Muscle of back (tissue), 11 donors: ENCODE data around the gene TRPC4AP. TPM values are rescaled to one million over a fixed set of nuclear protein-coding genes. Genes with fewer than 3 reads are reported as not detected.

Source experiments
- DNase-seq, 3 donors: peaks; one replicate each; pipeline versions ENCODE4 v3.0.0 to v3.0.0-alpha.2; 2013
- polyA plus RNA-seq, 10 donors: library from polyadenylated mRNA; unstranded; fragments of 120-200 nt; gene quantifications; one replicate each; pipeline ENCODE4 v1.2.1, GENCODE V29; 2013; ENCODE audit not compliant: insufficient read length in 10 of 10

Gene TRPC4AP
- polyA plus RNA-seq, 10 donors: 49.4 to 63.2 (median 54.0) TPM

DNA sequence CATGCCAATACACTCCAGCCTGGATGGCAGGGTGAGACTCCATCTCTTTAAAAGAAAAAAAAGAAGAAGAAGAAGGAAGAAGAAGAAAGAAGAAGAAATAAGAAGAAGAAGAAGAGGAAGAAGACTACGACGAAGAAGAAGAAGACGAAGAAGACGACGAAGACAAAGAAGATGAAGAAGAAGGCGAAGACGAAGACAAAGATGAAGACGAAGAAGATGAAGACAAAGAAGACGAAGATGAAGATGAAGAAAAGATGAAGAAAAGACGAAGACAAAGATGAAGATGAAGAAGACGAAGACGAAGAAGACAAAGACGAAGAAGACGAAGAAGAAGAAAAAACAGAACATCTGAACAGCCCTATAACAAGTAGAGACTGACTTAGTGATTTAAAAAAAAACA is 33.0 kb downstream of the TRPC4AP start:
- DNase-seq: no peak

DNA sequence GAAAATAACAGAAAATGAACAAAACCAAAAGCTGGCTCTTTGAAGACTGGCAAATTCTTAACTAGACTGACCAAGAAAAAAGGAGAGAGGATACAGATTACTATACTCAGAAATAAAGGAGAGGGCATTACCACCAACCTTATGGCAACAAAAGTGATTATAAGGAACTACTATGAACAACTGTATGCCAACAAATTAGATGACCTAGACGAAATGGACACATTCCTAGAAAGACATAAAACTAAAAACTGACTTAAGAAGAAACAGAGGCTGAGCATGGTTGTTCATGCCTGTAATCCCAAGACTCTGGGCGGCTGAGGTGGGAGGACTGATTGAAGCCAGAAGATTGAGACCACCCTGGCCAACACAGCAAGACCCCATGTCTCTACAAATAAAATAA is 33.5 kb downstream of the TRPC4AP start:
- DNase-seq: no peak

DNA sequence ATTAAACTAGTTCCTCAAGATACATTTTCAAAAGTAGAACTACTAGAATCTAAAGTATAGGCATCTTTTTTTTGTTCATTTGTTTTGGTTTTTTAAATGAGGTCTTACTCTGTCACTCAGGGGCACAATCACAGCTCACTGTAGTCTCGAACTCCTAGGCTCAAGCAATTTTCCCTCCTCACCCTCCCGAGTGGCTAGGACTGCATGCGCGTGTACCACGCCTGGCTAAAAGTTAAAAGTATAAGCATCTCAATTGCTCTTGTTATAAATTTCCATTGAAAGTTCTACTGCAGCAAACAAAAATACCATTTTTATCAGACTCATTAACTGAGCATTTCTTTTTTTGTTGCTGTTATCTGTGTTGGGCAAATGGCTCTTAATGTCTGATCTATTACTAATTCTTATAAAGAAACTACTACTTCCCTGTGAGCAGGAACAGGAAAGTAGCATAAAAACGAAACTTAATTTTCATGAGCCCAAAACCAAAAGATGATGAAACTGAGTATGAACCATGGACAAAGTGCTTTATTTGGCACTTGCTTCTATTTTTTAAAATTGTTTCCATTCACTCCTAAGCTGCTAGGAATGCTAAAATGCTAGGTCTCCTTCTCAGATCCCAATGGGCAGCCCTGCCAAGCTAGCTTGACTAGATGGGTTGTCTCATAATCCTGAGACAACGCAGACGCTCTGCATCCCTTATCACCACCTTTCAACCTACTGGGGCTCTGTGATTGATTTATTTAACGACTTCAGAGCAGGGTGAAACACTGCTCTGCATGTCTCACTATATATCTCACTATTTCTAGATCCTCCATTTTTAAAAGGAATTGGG is 36.9 kb downstream of the TRPC4AP start:
- peak in 1 of 3 donors; percentile 7 for DNase-seq

DNA sequence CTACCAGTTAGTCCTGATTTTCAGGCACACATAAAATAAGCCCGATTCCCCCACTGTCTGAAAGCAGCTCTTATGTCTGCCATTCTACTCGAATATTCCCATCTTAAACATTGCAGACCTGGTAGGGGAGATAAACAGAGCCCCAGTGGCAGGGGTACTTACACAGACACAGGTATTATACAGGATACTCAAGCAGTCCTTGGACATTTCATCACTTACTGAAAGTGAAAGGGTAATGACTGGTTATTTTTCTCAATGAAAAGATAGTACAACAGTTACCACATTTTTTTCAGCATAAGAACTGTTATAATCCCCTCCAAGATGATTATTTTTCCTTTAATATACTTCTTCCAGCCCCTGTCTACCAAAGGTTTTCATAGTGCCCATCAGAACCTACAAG is 37.8 kb downstream of the TRPC4AP start:
- DNase-seq: no peak

DNA sequence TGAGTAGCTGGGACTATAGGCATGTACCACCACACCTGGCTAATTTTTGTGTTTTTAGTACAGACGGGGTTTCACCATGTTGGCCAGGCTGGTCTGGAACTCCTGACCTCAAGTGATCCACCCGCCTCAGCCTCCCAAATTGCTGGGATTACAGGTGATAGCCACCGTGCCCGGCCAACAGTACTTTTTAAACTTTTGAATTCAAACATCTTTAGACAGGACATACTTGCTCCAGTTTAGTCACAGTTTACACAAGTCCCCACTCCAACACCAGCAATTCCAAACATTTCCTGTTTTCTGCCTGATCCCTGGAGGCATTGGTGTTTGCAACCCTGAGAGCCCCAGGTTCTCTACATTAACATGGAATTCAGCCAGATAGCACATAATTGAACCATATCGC is 40.0 kb downstream of the TRPC4AP start:
- DNase-seq: peak in 1 of 3 donors; percentile 2

DNA sequence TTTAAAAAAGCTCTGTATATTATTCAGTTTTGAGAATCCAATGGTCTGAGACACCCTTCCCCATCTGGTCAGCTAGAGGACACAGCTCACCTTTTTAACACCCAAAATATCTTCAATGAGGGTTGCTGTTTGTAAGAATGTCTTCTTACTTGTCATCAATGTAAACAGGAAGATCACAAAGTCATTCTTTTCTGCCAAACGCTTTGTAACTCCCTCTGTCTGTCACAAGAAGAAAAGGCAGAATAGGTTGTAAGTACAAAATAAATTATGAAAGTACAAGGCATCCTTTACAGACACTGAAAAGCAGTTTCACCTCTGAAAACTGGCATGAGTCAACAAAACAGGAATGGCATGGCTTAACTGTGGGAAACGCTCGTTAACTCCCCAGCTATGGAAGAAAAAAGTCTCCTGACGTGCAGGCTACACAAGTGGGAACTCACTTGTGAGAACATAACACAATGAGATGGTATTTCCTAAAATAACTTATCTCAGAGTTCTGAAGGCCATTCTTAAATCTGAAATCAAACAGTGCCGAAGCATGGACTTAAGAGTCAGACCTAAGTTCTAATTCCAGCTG is 42.7 kb downstream of the TRPC4AP start:
- no peak for DNase-seq

DNA sequence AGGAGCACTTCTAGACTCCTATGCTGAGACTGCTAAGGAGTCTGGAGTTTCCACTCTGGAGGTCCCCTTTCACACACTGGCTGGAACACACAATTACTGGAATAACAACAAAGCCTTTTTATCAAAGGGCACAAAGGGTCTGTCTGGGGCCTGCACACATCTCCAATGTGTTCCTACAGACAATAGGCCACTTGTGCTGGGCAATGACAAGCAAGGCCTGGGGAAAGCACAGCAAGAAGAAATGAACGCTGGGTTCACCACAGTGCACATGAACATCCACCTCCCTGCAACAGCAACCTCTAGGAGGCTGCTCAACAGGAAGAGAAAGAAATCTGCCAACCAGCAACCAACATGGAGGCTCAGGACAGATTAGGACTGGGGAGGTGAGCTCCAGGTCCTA is 43.9 kb downstream of the TRPC4AP start:
- DNase-seq: no peak

DNA sequence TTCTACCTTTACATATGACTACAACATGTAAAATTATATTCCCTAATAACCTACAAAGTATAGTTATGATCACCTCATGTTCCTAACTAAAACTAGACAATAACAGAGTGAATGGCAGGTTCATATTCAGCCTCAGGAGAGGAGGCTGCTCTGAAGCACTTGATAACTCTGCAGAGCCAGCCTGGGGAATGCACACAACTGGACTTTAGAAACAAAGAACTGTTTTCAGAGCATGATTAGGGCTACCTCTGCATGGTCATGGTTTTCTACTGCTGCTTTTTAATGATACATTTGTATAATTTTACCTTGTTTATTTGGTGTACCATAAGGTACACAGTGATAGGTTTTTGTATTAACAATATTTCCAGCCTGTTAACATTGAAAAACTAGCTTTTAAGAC is 50.3 kb downstream of the TRPC4AP start:
- no peak for DNase-seq

DNA sequence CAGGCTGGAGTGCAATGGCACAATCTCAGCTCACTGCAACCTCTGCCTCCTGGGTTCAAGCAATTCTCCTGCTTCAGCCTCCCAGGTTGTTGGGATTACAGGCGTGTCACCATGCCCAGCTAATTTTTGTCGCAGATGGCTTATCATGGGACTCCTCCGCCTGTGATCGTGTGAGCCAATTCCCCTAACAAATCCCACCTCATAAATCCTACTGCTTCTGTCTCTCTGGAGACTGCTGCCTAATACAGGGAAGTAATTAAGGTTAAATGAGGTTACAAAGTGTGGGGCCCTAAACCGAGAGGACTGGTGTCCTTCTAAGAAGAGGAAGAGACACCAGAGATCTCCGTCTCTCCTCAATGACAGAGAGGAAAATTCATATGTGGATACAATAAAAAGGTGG is 52.0 kb downstream of the TRPC4AP start:
- DNase-seq: no peak

DNA sequence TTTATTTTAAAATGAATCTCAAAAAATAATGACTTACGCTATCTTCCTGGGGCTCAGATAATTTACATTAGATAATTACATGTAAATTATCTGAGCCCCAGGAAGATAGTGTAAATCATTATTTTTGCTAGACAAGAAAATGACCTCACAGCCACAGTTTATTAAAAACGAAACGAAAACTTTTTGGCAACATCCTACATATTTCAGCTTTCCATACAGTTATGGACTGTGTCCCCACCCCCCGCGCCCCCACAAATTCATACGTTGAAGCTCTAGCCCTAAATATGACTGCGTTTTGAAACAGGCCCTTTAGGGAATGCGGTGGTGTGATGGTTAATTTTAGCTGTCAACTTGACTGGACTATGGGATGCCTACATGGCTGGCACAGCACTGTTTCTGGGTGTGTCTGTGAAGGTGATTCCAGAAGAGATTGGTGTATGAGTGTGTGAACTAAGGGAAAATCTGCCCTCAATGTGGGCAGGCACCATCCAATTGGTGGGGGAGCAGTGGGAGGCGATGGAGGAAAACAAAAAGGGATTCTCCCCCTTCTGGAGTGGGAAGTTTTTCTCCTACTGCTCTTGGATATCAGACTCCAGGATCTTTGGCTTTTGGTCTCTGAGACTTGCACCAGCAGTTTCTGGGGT is 52.6 kb downstream of the TRPC4AP start:
- no peak for DNase-seq

DNA sequence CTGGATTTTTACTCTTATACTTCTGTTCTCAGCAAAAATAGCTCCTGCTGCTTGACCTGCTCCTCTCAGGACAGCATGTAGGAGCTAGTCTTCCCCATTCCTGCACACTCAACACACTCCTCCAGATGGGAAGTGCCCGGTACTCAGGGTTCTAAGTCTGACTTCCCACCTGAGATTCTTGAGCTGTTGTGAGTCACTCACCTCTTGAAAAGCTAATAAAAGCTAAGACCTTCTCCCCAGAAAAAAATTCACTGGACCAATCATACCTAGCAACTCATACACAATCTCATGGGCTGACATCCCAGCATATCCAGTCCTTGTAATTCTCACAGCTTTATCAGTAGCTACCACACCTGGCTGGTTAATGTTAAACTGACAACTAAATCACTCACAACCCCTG is 53.5 kb downstream of the TRPC4AP start:
- DNase-seq: no peak

DNA sequence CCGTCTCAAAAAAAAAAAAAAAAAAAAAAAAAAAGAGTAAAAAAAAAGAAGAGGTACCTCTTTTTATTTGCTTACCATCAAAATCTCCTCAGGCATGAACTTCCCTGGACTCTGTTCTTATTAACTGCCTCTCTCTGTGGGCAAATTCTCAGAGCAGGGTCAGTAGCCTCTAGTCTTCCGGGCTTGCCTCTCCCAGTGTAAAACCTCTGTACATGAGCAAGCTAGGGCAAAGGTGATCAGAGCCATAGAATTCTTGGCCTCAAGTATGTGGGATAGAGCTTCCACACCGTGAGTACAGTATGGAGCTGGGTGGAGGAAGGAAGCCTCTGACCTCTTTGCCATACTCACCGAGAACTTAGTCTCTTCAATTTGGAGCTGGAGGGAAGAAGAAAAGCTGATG is 58.5 kb downstream of the TRPC4AP start:
- DNase-seq: no peak

DNA sequence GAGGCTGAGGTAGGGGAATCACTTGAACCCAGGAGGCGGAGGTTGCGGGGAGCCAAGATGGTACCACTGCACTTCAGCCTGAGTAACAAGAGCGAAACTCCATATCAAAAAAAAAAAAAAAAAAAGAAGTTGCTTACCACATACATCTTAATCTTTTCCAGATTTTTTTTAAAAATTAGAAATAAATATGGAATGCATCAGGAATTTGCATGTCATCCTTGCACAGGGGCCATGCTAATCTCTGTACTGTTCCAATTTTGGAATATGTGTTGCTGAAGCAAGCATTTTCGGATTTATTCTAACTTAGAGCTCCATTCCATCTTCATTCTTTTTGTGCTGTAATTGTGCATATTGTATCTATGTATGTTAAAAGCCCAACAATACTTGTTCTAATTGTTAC is 62.5 kb downstream of the TRPC4AP start:
- DNase-seq: no peak

DNA sequence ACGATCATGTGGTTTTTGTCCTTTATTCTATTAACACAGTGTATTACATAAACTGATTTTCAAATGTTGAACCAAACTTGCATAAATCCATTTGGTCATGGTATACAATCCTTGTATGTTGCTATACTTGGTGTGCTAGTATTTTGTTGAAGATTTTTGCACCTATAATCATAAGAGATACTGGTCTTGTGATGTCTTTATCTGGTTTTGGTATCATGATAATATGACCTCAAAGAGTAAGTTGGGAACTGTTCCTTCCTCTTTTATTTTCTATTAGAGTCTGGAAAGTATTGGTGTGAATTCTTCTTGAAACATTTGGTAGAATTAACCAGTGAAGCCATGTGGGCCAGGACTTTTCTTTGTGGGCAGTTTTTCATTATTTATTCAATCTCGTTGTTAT is 65.3 kb downstream of the TRPC4AP start:
- DNase-seq: no peak

DNA sequence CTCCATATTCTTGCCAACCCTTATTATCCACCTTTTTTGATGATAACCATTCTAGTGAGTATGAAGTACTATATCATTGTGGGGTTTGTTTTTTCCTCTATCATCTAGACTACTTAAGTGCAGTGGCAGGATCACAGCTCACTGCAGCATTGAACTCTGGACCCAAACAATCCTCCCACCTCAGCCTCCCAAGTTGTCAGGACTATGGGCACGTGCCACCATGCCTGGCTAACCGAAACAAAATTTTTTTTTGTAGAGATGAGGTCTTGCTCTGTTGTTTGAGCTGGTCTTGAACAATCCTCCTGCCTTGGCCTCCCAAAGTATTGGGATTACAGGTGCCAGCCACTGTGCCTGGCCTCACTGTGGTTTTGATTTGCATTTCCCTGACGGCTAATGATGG is 67.5 kb downstream of the TRPC4AP start:
- DNase-seq: no peak

DNA sequence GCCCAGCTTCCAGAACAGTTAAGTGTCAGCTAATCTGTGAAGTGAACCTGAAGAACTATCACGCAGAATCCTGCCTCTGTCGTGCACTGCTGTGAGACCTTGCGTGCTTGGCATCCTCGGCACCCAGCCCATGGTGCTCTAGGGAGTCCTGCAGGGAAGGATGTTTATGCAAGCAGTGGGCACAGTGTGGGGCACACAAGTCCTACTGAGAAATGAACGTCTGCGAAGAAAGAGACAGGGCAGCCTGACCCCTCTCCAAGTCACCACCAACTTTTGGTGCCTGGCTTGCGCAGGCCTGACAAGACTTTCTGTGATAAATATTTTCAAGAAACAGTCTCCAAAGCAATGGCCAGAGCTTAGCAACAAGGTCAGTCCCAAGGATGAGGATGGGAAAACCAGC is 69.0 kb downstream of the TRPC4AP start:
- DNase-seq: no peak

DNA sequence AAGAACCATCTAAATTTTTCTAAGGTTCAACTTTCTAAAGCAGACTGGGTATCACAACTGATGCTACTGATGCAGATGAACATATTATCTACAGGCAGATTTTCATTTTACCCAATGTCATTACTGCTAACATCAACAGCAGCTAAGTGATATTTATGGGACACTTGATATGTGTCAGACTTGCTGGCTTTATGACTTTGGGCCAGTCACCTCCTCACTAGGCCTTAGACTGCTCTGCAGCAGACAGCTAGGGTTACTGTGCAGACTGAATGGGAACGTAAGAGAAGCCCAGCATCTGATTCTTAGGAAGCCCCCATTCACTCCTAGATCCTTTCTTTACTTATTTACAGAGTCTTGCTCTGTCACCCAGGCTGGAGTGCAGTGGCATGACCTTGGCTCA is 70.8 kb downstream of the TRPC4AP start:
- DNase-seq: no peak

DNA sequence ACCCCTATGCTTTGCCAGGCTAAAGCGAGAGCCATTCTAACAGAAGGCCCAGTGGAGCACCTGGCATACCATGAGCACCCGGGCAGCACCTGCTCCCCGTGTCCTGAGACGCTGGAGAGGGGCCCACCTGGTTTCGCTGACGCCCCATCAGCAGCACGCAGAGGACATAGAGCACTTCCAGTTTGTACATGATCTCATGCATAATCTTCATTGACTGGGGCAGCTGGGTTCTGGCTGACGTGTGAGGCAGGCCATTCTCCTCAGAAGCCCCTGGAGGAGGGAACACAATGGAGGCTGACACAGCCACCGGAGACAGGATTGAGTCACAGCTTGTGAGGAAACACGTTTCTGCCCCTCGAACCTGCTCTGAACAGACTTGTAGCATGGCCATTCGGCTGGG is 71.5 kb downstream of the TRPC4AP start:
- peak in 1 of 3 donors; percentile 26 for DNase-seq

DNA sequence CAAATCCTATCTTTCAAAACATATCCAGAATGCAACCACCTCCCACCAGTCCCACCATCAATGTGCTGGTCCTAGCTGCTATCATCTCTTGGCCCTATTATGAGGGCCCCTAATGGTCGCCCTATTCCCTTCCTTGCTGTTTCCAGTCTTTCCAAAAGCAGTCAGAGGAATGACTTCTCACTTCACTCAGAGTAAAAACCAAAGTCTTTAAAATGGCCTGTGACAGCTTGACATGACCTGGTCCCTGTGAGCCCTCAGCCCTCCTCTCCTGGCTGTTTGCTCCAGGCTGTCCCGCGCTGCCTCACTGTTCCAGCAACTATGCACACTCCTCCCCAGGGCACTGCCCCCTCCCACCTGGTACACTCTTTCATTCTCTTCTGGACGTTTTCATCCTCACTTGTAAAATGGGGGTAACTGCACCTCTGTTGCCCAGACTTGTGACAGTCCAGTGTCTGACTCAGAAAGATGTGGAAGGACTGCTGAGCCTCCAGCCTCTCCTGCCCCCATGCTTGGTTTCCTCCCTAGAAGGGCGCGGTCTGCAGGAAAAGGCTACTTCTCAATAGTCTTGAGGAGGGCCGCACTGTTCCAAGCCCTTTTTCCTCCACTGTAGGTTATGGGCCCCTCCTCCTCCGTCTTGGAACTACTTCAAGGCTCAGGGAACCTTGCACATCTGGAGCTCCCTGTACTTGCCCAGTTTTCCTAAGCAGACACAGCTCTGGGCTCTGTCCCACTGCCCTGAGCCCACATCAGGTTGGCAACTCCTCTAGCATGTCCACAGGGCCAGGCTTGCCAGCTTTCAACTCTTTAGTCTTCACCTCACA is 72.3 kb downstream of the TRPC4AP start:
- no peak for DNase-seq

DNA sequence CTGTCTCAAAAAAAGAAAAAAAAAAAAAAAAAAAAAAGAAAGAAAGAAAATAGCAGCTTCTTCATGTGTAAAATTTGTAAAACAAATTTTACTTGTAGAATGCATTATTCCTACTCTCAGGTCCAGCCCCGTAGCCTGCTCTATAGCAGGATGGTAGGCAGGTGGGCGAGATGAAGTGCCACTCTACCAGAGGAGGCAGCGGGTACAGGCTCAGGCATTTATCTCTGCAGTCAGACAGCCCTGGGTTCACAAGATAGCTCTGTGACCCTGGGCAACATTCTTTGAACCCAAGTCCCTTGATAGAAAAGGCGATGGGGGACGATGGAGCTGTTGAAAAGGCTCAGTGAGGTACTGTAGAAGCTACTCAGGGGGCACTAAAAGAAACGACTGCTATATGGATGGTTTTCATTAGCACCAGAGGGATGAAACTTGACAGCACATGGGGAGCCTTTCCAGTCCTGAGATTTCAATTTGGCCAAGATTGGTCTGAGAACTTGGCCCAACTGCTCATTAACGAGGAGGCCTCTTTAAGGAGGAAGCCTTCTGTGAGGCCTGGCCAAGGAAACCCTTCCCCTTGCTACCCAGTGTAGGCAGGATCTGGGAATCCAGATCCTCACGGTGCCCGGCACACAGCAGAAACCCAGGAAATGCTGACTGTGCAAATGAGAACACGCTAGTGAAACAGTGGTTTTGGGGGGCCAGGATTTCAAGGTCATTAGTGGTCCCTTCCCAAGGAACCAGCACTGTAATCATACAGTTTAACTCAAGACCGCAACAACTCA is 73.8 kb downstream of the TRPC4AP start:
- DNase-seq: peak in 1 of 3 donors; percentile 48

DNA sequence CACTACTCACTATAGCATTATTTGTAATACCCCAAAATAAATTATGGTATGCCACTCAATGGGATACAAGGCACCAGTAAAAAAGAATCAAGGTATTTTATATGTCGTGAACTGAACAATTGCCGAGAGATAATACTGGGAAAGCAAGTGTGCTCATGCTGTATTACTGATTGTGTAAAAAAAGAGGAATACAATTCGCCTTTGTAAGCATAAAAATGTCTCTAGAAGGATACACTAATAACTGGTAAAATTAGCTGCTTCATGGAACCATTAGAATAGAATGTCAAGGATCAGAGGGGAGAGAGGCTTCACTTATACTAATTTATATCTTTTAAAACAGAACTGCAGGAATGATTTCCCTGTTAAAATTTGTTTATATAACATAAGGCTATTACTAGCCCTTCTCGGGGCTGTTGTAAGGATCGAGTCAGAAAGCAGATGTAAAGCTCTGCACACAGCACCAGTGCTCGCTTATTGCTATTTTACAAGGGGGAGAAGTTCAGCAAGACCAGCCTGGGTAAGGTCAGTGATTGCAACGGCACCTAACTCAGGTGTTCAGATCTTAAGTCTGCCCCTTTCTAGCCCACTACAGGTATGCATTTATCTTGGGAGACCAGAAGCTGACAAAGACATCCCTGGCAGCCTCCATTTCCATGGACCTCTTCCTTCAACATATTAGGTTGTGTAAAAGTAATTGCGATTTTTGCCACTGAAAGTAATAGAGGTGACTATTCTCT is 75.3 kb downstream of the TRPC4AP start:
- no peak for DNase-seq
